Caco-2 (cell line): Measurements from ENCODE around the gene DAND5. TPM values are rescaled to one million over a fixed set of nuclear protein-coding genes. Genes with fewer than 3 reads are reported as not detected.

Experiments
- BruUV-seq: library from RNA; stranded (reverse); fragments of 400-500 nt; replicated peaks from 2 replicates; lab custom pipeline; 2021; lab: Mats Ljungman, UMichigan
- CTCF ChIA-PET: fragments of 300-600 bp; sonication (Branson Sonifier 250); formaldehyde crosslinking; loops from one replicate; lab custom pipeline; 2022; ENCODE audit warnings: antibody characterized with exemption; lab: Charles Lee
- POLR2A ChIA-PET: fragments of 300-600 bp; sonication (Branson Sonifier 250); formaldehyde crosslinking; loops from one replicate; lab custom pipeline; 2022; ENCODE audit warnings: antibody characterized with exemption; lab: Charles Lee
- DNase-seq, 2 experiments: peaks; one replicate each; pipeline versions ENCODE4 v3.0.0 to v3.0.0-alpha.2; 2020 to 2022
- H3K27me3 ChIP-seq: replicated peaks from 2 replicates; pipeline ENCODE4 v1.6.0; 2011; ENCODE audit warnings: low read length; ENCODE audit not compliant: control insufficient read depth, insufficient read depth
- H3K36me3 ChIP-seq: 2 replicates; pipeline ENCODE4 v1.5.1; 2011; ENCODE audit warnings: low read length; ENCODE audit not compliant: control insufficient read depth, insufficient read depth
- H3K4me1 ChIP-seq: fragments of 250-450 bp; sonication (Bioruptor Pico); 2 replicates; pipeline ENCODE4 v1.5.1; 2020; ENCODE audit warnings: mild to moderate bottlenecking
- H3K4me3 ChIP-seq: 2 replicates; pipeline ENCODE4 v1.5.1; 2011; ENCODE audit warnings: low read depth, mild to moderate bottlenecking, control low read depth, low read length
- H3K9me3 ChIP-seq: fragments of 250-450 bp; sonication (Bioruptor Pico); 2 replicates; pipeline ENCODE4 v1.5.1; 2020; ENCODE audit warnings: mild to moderate bottlenecking, moderate library complexity
- H3K27ac Mint-ChIP-seq: one replicate; pipeline ENCODE4 v1.8.0; 2022; ENCODE audit warnings: mixed read lengths; ENCODE audit not compliant: unreplicated experiment
- H3K27me3 Mint-ChIP-seq: one replicate; pipeline ENCODE4 v1.8.0; 2022; ENCODE audit warnings: mixed read lengths; ENCODE audit not compliant: insufficient read depth, unreplicated experiment
- H3K36me3 Mint-ChIP-seq: one replicate; pipeline ENCODE4 v1.8.0; 2022; ENCODE audit warnings: mild to moderate bottlenecking, mixed read lengths; ENCODE audit not compliant: insufficient read depth, unreplicated experiment
- H3K4me1 Mint-ChIP-seq: one replicate; pipeline ENCODE4 v1.8.0; 2022; ENCODE audit warnings: low read depth, mixed read lengths; ENCODE audit not compliant: unreplicated experiment
- H3K4me3 Mint-ChIP-seq: one replicate; pipeline ENCODE4 v1.8.0; 2022; ENCODE audit warnings: mild to moderate bottlenecking, moderate library complexity, mixed read lengths; ENCODE audit not compliant: unreplicated experiment
- H3K9me3 Mint-ChIP-seq: one replicate; pipeline ENCODE4 v1.8.0; 2022; ENCODE audit warnings: mixed read lengths; ENCODE audit not compliant: unreplicated experiment
- CTCF ChIP-seq, 2 experiments: fragments of 200-600 bp in 1 of 2; IDR thresholded peaks; 1 replicate in 1 of 2; 2 replicates in 1 of 2; pipeline versions ENCODE4 v1.5.1 to v1.8.0; 2011 to 2022; ENCODE audit warnings: antibody characterized with exemption in 1 of 2, control low read depth in 1 of 2, inconsistent platforms in 1 of 2, low read depth in 1 of 2, low read length in 1 of 2, mild to moderate bottlenecking in 1 of 2, moderate library complexity in 1 of 2; ENCODE audit not compliant: insufficient read depth in 1 of 2, severe bottlenecking in 1 of 2, unreplicated experiment in 1 of 2
- intact Hi-C: fragments of 100-400 bp; cut with micrococcal nuclease; formaldehyde crosslinking; loops from one replicate; pipeline ENCODE4 v1.10.0; 2022; ENCODE audit not compliant: unreplicated experiment
- total RNA-seq: library from RNA; stranded (reverse); gene quantifications from 2 replicates; pipeline ENCODE4 v1.2.3, GENCODE V29; 2022

Gene DAND5
- total RNA-seq, 1 experiment from 2014 or later = not detected

DNA sequence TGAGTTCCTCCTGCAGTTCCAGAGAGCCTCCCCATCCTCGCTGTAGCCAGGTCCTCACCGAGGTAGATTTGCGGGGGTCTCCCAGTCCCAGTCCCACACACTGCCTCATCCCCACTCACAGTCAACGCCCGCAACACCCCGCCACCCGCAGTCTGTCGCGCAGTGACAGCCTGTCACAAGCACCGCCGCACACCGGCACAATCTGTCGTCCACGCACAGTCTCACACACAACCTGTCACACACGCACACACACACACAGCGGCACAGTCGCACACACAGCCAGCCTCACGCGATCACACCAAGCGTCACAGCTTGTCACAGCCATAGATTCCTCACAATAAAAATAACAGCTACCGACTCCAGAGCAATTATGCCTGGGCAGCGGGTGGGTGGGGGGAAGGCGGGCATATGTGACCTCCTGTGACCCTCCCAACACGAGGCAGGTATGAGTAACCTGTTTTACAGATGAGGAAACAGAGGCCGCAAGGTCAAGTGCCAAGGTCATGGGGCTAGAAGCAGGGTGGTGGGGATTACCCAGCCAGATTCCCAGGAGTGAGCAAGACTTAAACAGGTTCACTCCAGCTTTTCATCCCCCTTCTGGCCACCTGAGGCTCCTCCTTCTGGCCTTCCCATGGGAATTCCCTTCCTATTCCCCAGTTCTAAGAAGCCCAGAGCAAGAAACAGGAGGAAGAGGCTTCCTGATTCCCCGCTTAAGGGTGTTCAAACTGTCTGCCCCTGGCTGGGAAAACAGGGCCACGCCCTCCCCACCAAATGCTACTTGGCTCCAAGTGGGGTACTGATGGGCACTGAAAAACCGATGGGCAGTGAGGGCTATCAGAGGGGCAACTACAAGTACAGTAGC is 39.8 kb downstream of the DAND5 start:
- H3K36me3 Mint-ChIP-seq = no peaks in the 10 kb centered on the region
- ChIA-PET CTCF (interaction anchor here (0.7 to 1.0 kb wide), 2 partner anchors 25 to 52 kb away, joined by 3 to 4 read pairs; no protein-coding TSS in a partner anchor), POLR2A (no interaction called here)
- no peaks in the 10 kb centered on the region for H3K36me3 ChIP-seq
- H3K4me3 ChIP-seq = no peak overlapping the region
- peaks cover 3% of the 10 kb centered on the region for H3K27me3 Mint-ChIP-seq
- DNase-seq = no peak
- peaks cover 8% of the 10 kb centered on the region; the same call in 1 of the 2 replicates for H3K4me1 ChIP-seq
- peaks cover 5% of the 10 kb centered on the region for H3K4me1 Mint-ChIP-seq
- no peaks in the 10 kb centered on the region for H3K9me3 Mint-ChIP-seq
- H3K27me3 ChIP-seq = no peaks in the 10 kb centered on the region
- H3K9me3 ChIP-seq = no peaks in the 10 kb centered on the region
- no TSS peak for BruUV-seq
- intact Hi-C loops = no loop called here
- H3K4me3 Mint-ChIP-seq = no peak overlapping the region
- no peak overlapping the region for H3K27ac Mint-ChIP-seq
- no peak for TF ChIP-seq CTCF (IDR thresholded peaks at IDR 0.05; ENCODE audit: insufficient read depth in 1 of 2, low read depth in 1 of 2, low read length in 1 of 2, severe bottlenecking in 1 of 2, unreplicated experiment in 1 of 2)

DNA sequence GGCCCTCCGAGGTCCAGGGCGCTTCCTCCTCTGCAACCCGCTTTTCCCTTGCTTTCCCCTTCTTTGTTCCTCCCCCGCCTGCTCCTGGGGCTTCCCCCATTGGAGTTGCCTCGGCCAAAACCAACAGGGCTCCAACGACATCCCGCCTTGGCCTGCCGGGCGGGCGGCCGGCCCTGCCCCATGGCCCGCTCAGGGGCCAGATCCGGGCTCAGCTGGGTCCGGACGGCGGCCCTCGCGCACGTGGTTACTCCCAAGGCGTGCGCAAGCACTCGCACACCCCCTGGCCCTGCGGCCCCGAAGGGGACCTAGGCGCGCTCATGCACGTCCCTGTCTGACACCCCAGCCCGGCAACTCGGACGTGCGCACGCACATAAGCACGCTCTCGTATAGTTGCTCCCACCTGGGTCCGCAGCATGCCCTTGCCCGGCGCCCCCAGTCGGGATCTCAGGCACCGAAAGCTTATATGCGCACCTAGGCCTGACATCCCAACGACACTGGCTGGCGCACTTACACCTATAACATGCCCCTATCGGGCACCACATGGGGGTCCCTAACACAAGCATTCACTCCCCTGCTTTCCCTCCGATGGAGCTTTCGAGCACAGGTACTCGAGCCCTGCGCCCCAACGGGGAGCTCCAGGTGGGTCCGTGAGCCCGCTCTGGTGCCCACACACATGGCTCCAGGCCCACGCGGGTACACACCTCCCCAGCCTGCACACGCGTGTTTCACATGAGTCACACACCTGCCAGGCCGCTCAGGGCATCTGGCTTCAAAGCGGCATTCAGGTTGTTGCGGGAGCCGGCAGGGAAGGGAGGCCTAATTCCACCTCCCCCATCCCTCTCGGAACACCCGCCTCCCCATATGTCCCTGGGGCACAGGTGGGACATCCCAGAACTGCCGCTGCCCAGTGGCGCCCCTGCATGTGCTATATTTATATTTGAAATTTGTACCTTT is 40.9 kb downstream of the DAND5 start:
- peaks cover 8% of the 10 kb centered on the region for H3K27me3 Mint-ChIP-seq

More for the DNA sequence above, 40.9 kb downstream of the DAND5 start:
- Histone ChIP-seq H3K4me1 (peaks cover 8% of the 10 kb centered on the region; the same call in 1 of the 2 replicates), H3K27me3 (no peaks in the 10 kb centered on the region), H3K36me3 (no peaks in the 10 kb centered on the region), H3K9me3 (no peaks in the 10 kb centered on the region), H3K4me3 (no peak overlapping the region)
- BruUV-seq = no TSS peak
- H3K9me3 Mint-ChIP-seq = no peaks in the 10 kb centered on the region
- H3K4me1 Mint-ChIP-seq = peaks cover 5% of the 10 kb centered on the region
- TF ChIP-seq CTCF (IDR thresholded peaks at IDR 0.05; ENCODE audit: insufficient read depth in 1 of 2, low read depth in 1 of 2, low read length in 1 of 2, severe bottlenecking in 1 of 2, unreplicated experiment in 1 of 2) = no peak
- H3K4me3 Mint-ChIP-seq = no peak overlapping the region
- ChIA-PET CTCF (interaction anchor here (1.0 kb wide), 1 partner anchor 51 kb away, joined by 4 read pairs; no protein-coding TSS in a partner anchor), POLR2A (no interaction called here)
- no peak overlapping the region for H3K27ac Mint-ChIP-seq
- DNase-seq = no peak
- no peaks in the 10 kb centered on the region for H3K36me3 Mint-ChIP-seq
- intact Hi-C loops = no loop called here
